Erythroblast (primary cell): ENCODE measurements around the gene HOMER1.

Experiments
- GATA1 ChIP-seq: IDR thresholded peaks from 2 replicates; pipeline ENCODE4 v1.6.1; 2011; ENCODE audit warnings: low read depth, mild to moderate bottlenecking, control low read depth, low read length, moderate library complexity
- POLR2A ChIP-seq: IDR thresholded peaks from 2 replicates; pipeline ENCODE4 v1.6.1; 2011; ENCODE audit warnings: mild to moderate bottlenecking, low read length

- no peak for TF ChIP-seq POLR2A
- TF ChIP-seq GATA1 = no peak
Observed at GRCh38 chr5:79489773-79490172, 24.2 kb downstream of the HOMER1 start.
